ENCODE data around the gene HSD17B12.

DNA sequence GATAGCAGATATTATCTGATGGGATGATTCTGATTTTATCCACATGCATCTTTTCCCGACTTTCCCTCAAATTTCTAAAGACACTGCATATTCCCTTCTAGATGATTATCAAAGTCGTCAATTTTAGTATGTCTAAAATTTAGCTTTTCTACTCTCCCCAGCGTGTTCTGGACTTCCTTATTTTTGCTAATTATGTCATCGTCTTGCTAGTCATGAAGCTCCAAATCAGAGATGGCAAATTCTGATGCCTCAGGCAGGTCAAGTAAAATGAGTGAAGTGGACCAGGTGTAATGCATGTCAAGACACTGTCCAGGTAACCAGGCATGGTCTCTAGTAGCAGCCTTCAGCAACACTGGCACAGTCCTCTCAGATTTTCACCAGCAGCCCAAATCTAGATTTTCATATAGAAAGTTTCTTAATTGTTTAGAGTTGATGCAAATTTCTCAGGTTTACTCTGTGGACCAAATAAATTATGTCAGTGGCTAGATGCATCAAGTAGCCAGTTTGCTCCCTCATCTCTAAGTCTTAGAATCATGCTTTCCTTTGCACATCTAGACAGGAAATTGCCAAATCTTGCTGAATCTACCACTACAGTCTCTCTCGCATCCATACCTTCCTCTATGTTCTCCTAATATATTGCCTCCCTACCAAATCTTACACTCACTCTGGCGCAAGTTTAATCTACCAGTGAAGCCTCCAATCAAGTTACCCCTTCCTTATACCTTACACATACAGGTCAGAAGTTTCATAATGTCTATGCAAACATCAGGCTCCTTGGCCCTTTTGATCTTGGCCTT lies 10.6 kb downstream of the HSD17B12 start:
- TF ChIP-seq, protein P1, sequence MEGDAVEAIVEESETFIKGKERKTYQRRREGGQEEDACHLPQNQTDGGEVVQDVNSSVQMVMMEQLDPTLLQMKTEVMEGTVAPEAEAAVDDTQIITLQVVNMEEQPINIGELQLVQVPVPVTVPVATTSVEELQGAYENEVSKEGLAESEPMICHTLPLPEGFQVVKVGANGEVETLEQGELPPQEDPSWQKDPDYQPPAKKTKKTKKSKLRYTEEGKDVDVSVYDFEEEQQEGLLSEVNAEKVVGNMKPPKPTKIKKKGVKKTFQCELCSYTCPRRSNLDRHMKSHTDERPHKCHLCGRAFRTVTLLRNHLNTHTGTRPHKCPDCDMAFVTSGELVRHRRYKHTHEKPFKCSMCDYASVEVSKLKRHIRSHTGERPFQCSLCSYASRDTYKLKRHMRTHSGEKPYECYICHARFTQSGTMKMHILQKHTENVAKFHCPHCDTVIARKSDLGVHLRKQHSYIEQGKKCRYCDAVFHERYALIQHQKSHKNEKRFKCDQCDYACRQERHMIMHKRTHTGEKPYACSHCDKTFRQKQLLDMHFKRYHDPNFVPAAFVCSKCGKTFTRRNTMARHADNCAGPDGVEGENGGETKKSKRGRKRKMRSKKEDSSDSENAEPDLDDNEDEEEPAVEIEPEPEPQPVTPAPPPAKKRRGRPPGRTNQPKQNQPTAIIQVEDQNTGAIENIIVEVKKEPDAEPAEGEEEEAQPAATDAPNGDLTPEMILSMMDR (IDR thresholded peaks at IDR 0.05; ENCODE audit: control extremely low read depth in 1 of 3, insufficient read depth in 1 of 3, low read depth in 1 of 3, low read length in 3 of 3) = no peak
- TF ChIP-seq KDM5A (IDR thresholded peaks at IDR 0.05; ENCODE audit: low read length) (no peak), RFX5 (IDR thresholded peaks at IDR 0.05; ENCODE audit: borderline replicate concordance, low read depth, low read length) (no peak), HDAC6 (IDR thresholded peaks at IDR 0.05; ENCODE audit: low read depth, low read length) (no peak), MAFK (IDR thresholded peaks at IDR 0.05; ENCODE audit: low read depth, low read length) (no peak), GABPA (IDR thresholded peaks at IDR 0.05; ENCODE audit: borderline replicate concordance, insufficient read depth, low read length) (no peak), YY1 (IDR thresholded peaks at IDR 0.05; ENCODE audit: low read depth, low read length) (no peak), TAF1 (IDR thresholded peaks at IDR 0.05; ENCODE audit: low read depth, low read length) (no peak)

Measured in H1 (cell line).